ENCODE results near the gene RAPGEF6. TPM values are rescaled to one million over a fixed set of nuclear protein-coding genes. Genes with fewer than 3 reads are reported as not detected.

The RAPGEF6 gene
- total and polyA plus RNA-seq, 5 donors: 2.7 to 16.3 (median 13.3) TPM

Other genes starting within 250 kb of the RAPGEF6 start
- 10 to 100 TPM; 26.8 to 35.8 (median 31.2) TPM for gene FNIP1, start 161.8 kb upstream of the RAPGEF6 start, total RNA-seq
- 5.8 TPM for gene FNIP1, start 161.8 kb upstream of the RAPGEF6 start, polyA plus RNA-seq

All from right cardiac atrium (tissue), 5 donors.